PFSK-1 (cell line): ENCODE results near the gene SSH3.

ENCODE experiments used
- FOXP2 ChIP-seq: optimal IDR thresholded peaks from 2 replicates; pipeline ENCODE3; 2011; ENCODE audit warnings: borderline replicate concordance, control low read depth, inconsistent platforms; ENCODE audit not compliant: insufficient read depth; ENCODE audit errors: extremely low read length, extremely low read depth
- POLR2AphosphoS5 ChIP-seq: IDR thresholded peaks from 2 replicates; pipeline ENCODE4 v1.6.1; 2012; ENCODE audit warnings: low read depth, mild to moderate bottlenecking, control low read depth, low read length, moderate library complexity
- REST ChIP-seq, 2 experiments: IDR thresholded peaks; 2 replicates each; pipeline versions ENCODE4 v1.6.1 to v1.8.0; 2011 to 2012; ENCODE audit warnings: low read depth in 2 of 2, low read length in 2 of 2, control low read depth in 1 of 2, inconsistent platforms in 1 of 2, mild to moderate bottlenecking in 1 of 2, moderate library complexity in 1 of 2; ENCODE audit not compliant: insufficient read depth in 1 of 2
- SIN3A ChIP-seq: IDR thresholded peaks from 2 replicates; pipeline ENCODE4 v1.6.1; 2012; ENCODE audit warnings: mild to moderate bottlenecking, low read length, moderate library complexity, borderline replicate concordance; ENCODE audit not compliant: insufficient read depth
- TAF1 ChIP-seq: IDR thresholded peaks from 2 replicates; pipeline ENCODE4 v1.6.1; 2012; ENCODE audit warnings: low read length, control low read depth, borderline replicate concordance; ENCODE audit not compliant: insufficient read depth

Gene SSH3

DNA sequence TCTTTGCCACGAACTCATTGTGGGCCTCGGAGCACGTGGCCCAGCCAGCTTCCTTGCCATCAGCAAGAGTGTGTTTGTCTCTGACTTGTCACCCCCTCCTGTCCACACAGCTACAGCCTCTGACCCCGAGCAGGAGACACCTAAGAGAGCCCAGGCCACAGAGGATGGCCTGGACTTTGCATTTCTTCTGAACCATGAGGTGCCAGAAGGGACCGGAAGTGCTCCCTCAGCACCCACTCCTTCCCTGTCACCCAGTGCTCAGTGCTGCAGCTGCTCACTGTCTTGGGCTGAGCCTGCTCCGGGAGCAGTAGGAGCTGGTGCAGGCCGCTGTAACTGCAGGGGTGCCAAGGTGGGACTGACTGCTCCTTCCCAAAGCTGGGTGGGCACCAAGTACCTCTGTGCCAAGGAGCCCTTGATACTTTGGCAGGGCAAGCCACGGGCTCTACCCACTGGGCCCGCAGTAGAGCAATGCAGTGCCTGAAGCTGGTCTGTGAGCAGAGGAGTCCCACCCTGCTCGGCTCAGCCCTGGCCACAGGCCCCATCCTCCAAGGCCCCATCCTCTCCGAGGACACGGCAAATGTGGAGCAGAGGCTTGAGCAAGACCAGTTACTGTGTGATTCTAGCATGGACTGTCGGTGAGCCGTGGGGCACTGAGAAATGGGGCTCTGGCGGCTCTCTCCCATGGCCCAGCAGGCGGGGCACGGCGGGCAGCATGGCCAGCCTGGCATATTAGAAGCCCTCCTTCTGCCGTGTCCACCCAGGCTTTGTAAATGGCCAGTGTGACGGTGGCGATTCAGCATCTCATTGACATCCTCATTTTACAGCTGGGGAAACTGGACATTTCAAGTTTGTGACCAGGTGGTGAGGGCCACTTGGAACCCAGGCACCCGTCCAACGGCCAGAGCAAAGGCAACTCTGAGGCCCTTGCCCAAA, 30.7 kb upstream of the SSH3 start:
- TF ChIP-seq REST (IDR thresholded peaks at IDR 0.05; ENCODE audit: insufficient read depth in 1 of 2, low read depth in 2 of 2, low read length in 2 of 2) (no peak), POLR2AphosphoS5 (no peak), TAF1 (no peak), FOXP2 (no peak)

DNA sequence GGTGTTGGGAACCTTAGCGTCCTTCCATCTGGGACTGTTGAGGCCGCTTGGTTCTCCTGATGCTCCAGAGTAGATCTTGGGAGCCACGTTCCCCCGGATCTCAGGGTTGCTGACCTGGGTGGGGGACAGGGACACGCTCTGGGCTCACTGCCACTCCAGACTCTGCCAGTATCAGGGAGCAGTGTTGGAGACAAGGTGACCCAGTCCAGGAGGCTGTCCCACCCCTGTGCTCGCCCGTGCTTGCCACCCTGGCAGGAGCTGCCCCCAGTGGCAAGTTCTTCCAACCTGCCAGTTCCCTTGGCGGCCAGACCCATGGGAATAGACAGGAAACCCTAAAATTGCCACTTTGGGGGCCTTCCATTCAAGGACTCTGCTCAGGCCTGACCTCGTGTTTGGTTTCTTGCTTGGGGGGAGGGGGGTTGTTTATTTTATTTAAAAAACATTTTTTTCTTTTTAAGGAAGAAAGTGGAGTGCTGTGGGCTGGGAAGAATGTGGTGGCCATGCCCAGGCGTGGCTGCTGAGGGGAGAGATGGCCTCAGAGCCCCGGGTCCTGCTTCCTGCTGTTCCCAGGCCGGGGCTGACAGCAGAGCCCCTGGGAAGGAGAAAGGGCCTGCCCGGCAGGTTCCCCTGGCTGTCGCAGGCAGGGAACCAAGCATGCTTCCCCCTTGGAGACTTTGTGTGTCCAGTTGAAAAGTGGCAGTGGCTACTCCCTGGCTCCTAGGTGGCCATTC, 29.9 kb upstream of the SSH3 start:
- TF ChIP-seq SIN3A: no peak
- TF ChIP-seq REST (IDR thresholded peaks at IDR 0.05; ENCODE audit: insufficient read depth in 1 of 2, low read depth in 2 of 2, low read length in 2 of 2): no peak
- no peak for TF ChIP-seq FOXP2
- no peak for TF ChIP-seq TAF1
- no peak for TF ChIP-seq POLR2AphosphoS5

GRCh38 chr11:67274768-67275605, 28.3 kb upstream of the SSH3 start:
- TF ChIP-seq POLR2AphosphoS5: no peak

DNA sequence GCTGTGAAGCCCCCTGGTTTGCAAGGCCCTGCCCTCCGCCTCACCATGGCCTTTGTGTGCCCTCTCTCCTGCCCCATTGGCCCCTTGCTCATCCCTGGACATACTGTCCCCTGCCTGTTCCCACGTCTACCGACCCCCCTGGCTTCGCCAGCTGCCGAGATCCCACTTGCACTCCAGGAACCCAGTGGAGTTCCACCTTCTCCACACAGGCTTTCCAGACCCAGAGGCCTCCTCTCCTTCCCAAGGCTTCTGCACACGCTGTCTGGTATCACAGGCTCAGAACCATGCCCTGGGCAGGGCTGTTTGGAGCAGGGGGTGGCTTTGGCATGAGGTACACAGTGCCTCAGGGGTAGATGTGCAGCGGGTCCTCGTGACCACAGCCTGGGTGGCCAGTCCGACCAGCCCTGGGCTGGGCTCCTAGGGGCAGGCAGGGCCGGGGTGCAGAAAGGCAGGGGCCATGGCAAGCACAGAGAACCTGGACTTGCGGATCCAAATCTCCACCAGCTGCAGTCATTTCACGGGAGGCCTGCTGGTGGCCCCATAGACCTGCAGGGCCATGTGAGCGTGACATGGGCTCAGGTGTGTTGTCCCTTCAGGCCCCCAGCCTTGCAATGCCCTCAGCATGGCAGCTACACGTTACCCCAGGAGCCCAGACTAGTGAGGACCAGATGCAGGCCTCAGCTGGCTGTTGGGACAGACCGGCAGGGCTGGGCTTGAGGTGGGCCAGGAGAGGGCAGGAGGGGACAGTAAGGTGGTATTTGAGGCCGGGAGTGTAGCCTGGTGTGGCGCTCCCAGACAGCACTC, 27.5 kb upstream of the SSH3 start:
- TF ChIP-seq REST (IDR thresholded peaks at IDR 0.05; ENCODE audit: insufficient read depth in 1 of 2, low read depth in 2 of 2, low read length in 2 of 2) (no peak), FOXP2 (no peak), TAF1 (no peak), POLR2AphosphoS5 (no peak), SIN3A (no peak)
